GM12872 (cell line): ENCODE data around the gene SMARCA2.

ENCODE experiments used
- CTCF ChIP-seq: IDR thresholded peaks from 3 replicates; pipeline ENCODE4 v1.5.1; 2011; ENCODE audit warnings: low read depth, mild to moderate bottlenecking, low read length, moderate library complexity; ENCODE audit not compliant: insufficient read depth

The SMARCA2 gene

DNA sequence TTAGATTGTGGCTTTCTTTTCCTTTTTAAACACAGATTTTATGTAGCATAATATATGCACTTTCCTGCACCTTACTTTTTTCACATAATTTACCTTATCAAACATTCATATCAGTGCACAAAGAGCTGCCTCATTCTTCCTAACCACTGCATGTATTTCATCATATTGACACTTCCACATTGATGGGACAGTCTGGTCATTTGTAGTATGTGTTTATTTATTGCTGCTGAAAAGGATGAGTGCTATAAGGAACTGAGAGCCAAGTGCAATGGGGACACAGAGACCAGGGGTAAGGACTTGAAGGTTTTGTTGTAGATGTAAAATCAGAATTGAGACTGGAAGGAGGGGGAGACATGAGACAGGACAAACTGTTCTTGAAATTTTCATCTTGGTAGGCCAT lies 193.8 kb downstream of the SMARCA2 start:
- TF ChIP-seq CTCF, result no peak

- TF ChIP-seq CTCF, result no peak
Measured at GRCh38 chr9:2209400-2209799, 194.3 kb downstream of the SMARCA2 start.

DNA sequence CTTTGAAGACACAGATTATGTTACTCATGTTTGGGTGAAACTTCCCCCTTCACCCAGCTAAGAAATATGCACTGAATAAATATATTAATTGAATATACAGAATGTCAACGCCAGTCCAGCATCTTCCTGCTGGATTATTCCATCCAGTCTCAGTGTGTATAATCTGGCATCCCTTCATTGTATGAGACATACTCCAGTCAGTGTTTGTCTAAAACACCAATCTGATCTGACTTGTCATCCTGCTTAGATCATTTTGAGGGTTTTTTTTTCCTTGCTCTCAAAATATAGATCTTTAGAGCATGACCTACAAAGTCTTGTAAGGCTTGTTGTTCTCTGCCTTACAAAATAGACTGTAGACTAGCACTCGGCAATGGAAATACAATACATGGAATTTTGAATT lies 195.1 kb downstream of the SMARCA2 start:
- no peak for TF ChIP-seq CTCF

- TF ChIP-seq CTCF, result no peak
Measured at GRCh38 chr9:2213830-2214468, 198.8 kb downstream of the SMARCA2 start.

DNA sequence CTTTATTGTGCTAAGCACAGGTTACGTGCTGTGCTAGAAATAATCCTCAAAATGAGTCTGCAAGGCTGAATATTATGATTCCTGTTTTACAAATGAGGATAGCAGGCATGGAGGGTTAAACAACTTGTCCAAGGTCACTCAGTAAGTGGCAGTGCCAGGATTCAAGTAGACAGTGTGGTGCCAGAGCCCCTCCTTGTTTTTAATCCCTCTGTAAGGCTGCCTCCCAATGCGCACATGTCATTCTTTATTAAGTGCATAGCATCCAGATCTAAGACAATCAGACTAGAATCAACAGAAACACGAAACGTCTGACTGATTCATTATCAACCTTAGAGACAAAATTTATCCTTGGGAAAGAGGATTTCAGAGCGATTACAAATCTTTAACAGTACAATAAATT lies 199.6 kb downstream of the SMARCA2 start:
- TF ChIP-seq CTCF, result no peak

- no peak for TF ChIP-seq CTCF
Measured at GRCh38 chr9:2215921-2216441, 200.8 kb downstream of the SMARCA2 start.

GRCh38 chr9:2216591-2216990 lies 201.4 kb downstream of the SMARCA2 start:
- no peak for TF ChIP-seq CTCF
